Mesenchymal stem cell (in vitro differentiated cells and primary cell): ENCODE data around the gene VGLL4.

Source experiments
- DNase-seq: peaks from one replicate; pipeline ENCODE4 v3.0.0-alpha.2; 2013
- H2AFZ ChIP-seq: one replicate; pipeline ENCODE4 v1.6.1; 2013; ENCODE audit warnings: low read depth, mild to moderate bottlenecking, control low read depth, inconsistent platforms, low read length, moderate library complexity
- H2AK5ac ChIP-seq: 2 replicates; pipeline ENCODE4 v1.6.1; 2013; ENCODE audit warnings: low read length, moderate library complexity, mild to moderate bottlenecking, inconsistent platforms; ENCODE audit not compliant: severe bottlenecking
- H2BK120ac ChIP-seq: one replicate; pipeline ENCODE4 v1.6.1; 2013; ENCODE audit warnings: low read depth, mild to moderate bottlenecking, inconsistent platforms, low read length, moderate library complexity
- H2BK12ac ChIP-seq, 2 experiments: one replicate each; pipeline ENCODE4 v1.6.1; 2013; ENCODE audit warnings: inconsistent platforms in 2 of 2, low read length in 2 of 2, mild to moderate bottlenecking in 2 of 2, moderate library complexity in 2 of 2, control low read depth in 1 of 2
- H2BK15ac ChIP-seq: one replicate; pipeline ENCODE4 v1.6.1; 2013; ENCODE audit warnings: mild to moderate bottlenecking, low read depth, inconsistent platforms; ENCODE audit not compliant: poor library complexity, severe bottlenecking
- H2BK5ac ChIP-seq: 2 replicates; pipeline ENCODE4 v1.6.1; 2013; ENCODE audit warnings: low read depth, mild to moderate bottlenecking, low read length, control low read depth, inconsistent platforms; ENCODE audit not compliant: poor library complexity, severe bottlenecking
- H3K14ac ChIP-seq, 2 experiments: one replicate each; pipeline ENCODE4 v1.6.1; 2013; ENCODE audit warnings: inconsistent platforms in 2 of 2, low read length in 2 of 2, control low read depth in 1 of 2, mild to moderate bottlenecking in 1 of 2, moderate library complexity in 1 of 2
- H3K18ac ChIP-seq, 2 experiments: one replicate each; pipeline ENCODE4 v1.6.1; 2013; ENCODE audit warnings: inconsistent platforms in 2 of 2, low read length in 2 of 2, control low read depth in 1 of 2, low read depth in 1 of 2, mild to moderate bottlenecking in 1 of 2
- H3K23ac ChIP-seq, 2 experiments: one replicate each; pipeline ENCODE4 v1.6.1; 2013; ENCODE audit warnings: inconsistent platforms in 2 of 2, low read length in 2 of 2, mild to moderate bottlenecking in 2 of 2, moderate library complexity in 2 of 2, control low read depth in 1 of 2
- H3K27ac ChIP-seq: 2 replicates; pipeline ENCODE4 v1.5.1; 2013; ENCODE audit warnings: mild to moderate bottlenecking, moderate library complexity, low read length, control low read depth, inconsistent platforms; ENCODE audit not compliant: poor library complexity, severe bottlenecking
- H3K27me3 ChIP-seq, 2 experiments: 2 replicates each; pipeline versions ENCODE4 v1.6.1 to v1.7.0; 2013; ENCODE audit warnings: low read length in 2 of 2, mild to moderate bottlenecking in 2 of 2, moderate library complexity in 2 of 2, control low read depth in 1 of 2, inconsistent platforms in 1 of 2; ENCODE audit not compliant: control insufficient read depth in 1 of 2, insufficient read depth in 1 of 2
- H3K36me3 ChIP-seq, 2 experiments: 2 replicates each; pipeline versions ENCODE4 v1.6.1 to v1.7.0; 2013; ENCODE audit warnings: low read length in 2 of 2, control low read depth in 1 of 2, inconsistent platforms in 1 of 2, low read depth in 1 of 2, mild to moderate bottlenecking in 1 of 2; ENCODE audit not compliant: insufficient read depth in 2 of 2, control insufficient read depth in 1 of 2
- H3K4ac ChIP-seq, 2 experiments: one replicate each; pipeline ENCODE4 v1.6.1; 2013; ENCODE audit warnings: inconsistent platforms in 2 of 2, low read length in 2 of 2, mild to moderate bottlenecking in 2 of 2, moderate library complexity in 2 of 2, control low read depth in 1 of 2, low read depth in 1 of 2
- H3K4me1 ChIP-seq: 2 replicates; pipeline ENCODE4 v1.6.1; 2013; ENCODE audit warnings: low read depth, low read length, control low read depth; ENCODE audit not compliant: control insufficient read depth, insufficient read depth
- H3K4me2 ChIP-seq: 2 replicates; pipeline ENCODE4 v1.6.1; 2013; ENCODE audit warnings: low read length, mild to moderate bottlenecking, inconsistent platforms; ENCODE audit not compliant: poor library complexity, severe bottlenecking
- H3K4me3 ChIP-seq, 2 experiments: 2 replicates each; pipeline versions ENCODE4 v1.5.1 to v1.7.0; 2013; ENCODE audit warnings: low read length in 2 of 2, mild to moderate bottlenecking in 2 of 2, control low read depth in 1 of 2, low read depth in 1 of 2; ENCODE audit not compliant: insufficient read depth in 1 of 2
- H3K79me1 ChIP-seq: replicated peaks from 2 replicates; pipeline ENCODE4 v1.6.1; 2013; ENCODE audit warnings: mild to moderate bottlenecking, control low read depth, low read length, inconsistent platforms; ENCODE audit not compliant: poor library complexity, severe bottlenecking
- H3K9ac ChIP-seq: 2 replicates; pipeline ENCODE4 v1.7.0; 2013; ENCODE audit warnings: mild to moderate bottlenecking, low read length, moderate library complexity
- H3K9me3 ChIP-seq: 2 replicates; pipeline ENCODE4 v1.7.0; 2013; ENCODE audit warnings: mild to moderate bottlenecking, low read length; ENCODE audit not compliant: control insufficient read depth
- H4K8ac ChIP-seq: one replicate; pipeline ENCODE4 v1.6.1; 2013; ENCODE audit warnings: inconsistent platforms, mild to moderate bottlenecking, low read length, moderate library complexity
- H4K91ac ChIP-seq: one replicate; pipeline ENCODE4 v1.6.1; 2013; ENCODE audit warnings: mild to moderate bottlenecking, low read length, inconsistent platforms
- WGBS: methylation state at CpG from one replicate; pipeline ENCODE4 v1.1.7; 2013; ENCODE audit warnings: mixed read lengths; 5-methylcytosine and 5-hydroxymethylcytosine counted together

The VGLL4 gene

DNA sequence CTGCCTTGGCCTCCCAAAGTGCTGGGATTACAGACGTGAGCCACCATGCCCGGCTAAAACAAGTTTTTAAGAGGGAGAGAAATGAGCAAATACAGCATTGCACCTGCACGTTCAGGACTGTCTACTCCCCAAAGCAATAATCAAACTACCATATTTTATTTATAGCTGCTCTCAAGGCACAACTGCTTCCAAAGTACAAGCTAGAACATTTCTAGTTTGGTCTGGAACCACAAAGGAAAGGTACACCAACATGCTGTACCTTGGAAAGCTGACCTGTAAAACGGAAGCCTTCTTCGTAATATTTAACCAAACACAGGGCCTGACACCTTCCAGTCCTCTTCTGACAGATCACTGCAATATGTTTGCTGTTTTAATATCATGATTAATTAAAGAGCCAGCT lies 14.5 kb upstream of the VGLL4 start:
- WGBS: 76% methylated on average over 3 of the region's 5 CpGs
- no peak overlapping the region for H3K4me2 ChIP-seq
- peaks cover 0 to 7% of the 10 kb centered on the region in 2 experiments for H3K36me3 ChIP-seq
- H3K9me3 ChIP-seq: no peaks in the 10 kb centered on the region
- H2BK12ac ChIP-seq: no peak overlapping the region
- peaks cover 44% of the 10 kb centered on the region for H3K79me1 ChIP-seq
- H2BK5ac ChIP-seq: no peak overlapping the region
- H3K4me3 ChIP-seq: no peak overlapping the region
- no peak overlapping the region for H2AK5ac ChIP-seq
- H3K18ac ChIP-seq: no peak overlapping the region
- no peak for DNase-seq
- H2AFZ ChIP-seq: no peak overlapping the region
- no peak overlapping the region for H2BK15ac ChIP-seq
- no peak overlapping the region for H3K4ac ChIP-seq
- no peak overlapping the region for H3K23ac ChIP-seq
- H3K9ac ChIP-seq: no peak overlapping the region
- no peaks in the 10 kb centered on the region for H3K4me1 ChIP-seq
- H4K8ac ChIP-seq: no peak overlapping the region
- H3K14ac ChIP-seq: no peak overlapping the region
- no peak overlapping the region for H3K27ac ChIP-seq
- no peak overlapping the region for H4K91ac ChIP-seq
- H3K27me3 ChIP-seq: no peaks in the 10 kb centered on the region
- no peak overlapping the region for H2BK120ac ChIP-seq

DNA sequence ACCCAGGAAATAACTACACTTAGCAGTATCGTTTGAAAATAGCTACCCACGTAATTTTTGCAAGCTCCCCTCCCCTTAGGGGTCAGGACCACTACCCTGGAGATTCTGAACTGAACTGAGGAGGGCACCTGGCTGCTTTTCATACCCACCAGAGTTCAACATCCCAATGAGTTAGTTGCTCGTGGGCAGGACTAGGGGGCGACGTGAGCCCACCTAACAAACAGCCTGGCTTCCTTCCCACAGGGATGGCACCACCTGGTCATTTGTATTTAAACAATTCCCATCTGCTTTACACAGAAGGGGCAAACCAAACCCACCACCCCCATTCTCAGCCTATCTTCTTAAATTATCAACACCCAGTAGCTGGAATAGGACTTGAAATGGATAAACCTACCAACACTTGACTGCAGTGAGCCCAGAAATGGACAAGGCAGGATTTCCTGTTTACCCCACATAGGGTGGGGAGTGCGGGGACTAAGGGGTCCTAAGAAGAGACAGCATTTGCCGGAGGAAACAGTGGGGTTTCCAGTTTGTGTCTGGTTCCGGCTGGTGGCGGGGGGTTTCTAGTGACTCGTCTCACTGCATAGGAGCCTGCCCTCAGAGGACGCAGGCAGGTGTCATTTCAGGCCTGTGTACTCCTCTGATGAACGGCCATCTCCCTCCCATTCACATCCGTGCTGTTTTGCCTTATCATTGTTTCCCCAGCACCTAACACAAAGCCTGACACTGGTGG lies 11.6 kb upstream of the VGLL4 start:
- peaks cover 0 to 7% of the 10 kb centered on the region in 2 experiments for H3K36me3 ChIP-seq
- no peak overlapping the region for H4K91ac ChIP-seq
- no peak overlapping the region for H3K4me3 ChIP-seq
- no peak overlapping the region for H2BK120ac ChIP-seq
- H2BK15ac ChIP-seq: no peak overlapping the region
- H2AFZ ChIP-seq: no peak overlapping the region
- H2BK12ac ChIP-seq: no peak overlapping the region
- no peak overlapping the region for H3K9ac ChIP-seq
- H2AK5ac ChIP-seq: no peak overlapping the region
- DNase-seq: no peak
- peaks cover 37% of the 10 kb centered on the region for H3K79me1 ChIP-seq
- no peaks in the 10 kb centered on the region for H3K9me3 ChIP-seq
- H3K4ac ChIP-seq: no peak overlapping the region
- H4K8ac ChIP-seq: no peak overlapping the region
- no peak overlapping the region for H3K14ac ChIP-seq
- no peaks in the 10 kb centered on the region for H3K27me3 ChIP-seq
- H3K27ac ChIP-seq: no peak overlapping the region
- H3K18ac ChIP-seq: no peak overlapping the region
- H3K4me1 ChIP-seq: no peaks in the 10 kb centered on the region
- 76% methylated on average over 10 of the region's 13 CpGs for WGBS
- H3K4me2 ChIP-seq: no peak overlapping the region
- no peak overlapping the region for H3K23ac ChIP-seq
- no peak overlapping the region for H2BK5ac ChIP-seq

DNA sequence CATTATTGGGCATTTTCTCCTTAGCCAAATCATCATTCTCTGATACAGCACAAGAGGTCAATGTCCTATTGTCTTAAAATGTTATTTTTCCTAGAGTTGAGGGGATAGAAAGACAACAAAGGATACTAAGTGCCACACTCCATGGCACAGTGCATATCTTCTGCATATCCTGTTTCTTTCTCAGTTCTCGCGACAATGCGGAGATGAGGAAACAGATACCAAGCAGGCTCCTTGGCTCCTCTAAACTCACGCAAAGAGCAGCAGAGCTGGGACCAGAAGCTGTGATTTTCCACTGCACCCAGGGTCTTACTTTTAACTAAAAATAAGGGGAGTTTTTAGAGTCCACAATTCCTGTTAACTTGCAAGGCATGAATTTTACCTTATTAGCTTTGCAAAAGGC lies 10.5 kb upstream of the VGLL4 start:
- Histone ChIP-seq H2BK5ac (no peak overlapping the region), H3K4me2 (no peak overlapping the region), H4K91ac (no peak overlapping the region), H2AFZ (no peak overlapping the region), H3K79me1 (peaks cover 34% of the 10 kb centered on the region), H3K4me1 (no peaks in the 10 kb centered on the region), H2BK12ac (no peak overlapping the region), H3K14ac (no peak overlapping the region), H3K9ac (no peak overlapping the region), H3K27ac (no peak overlapping the region), H3K9me3 (no peaks in the 10 kb centered on the region), H2AK5ac (no peak overlapping the region), H2BK120ac (no peak overlapping the region), H3K4me3 (no peak overlapping the region), H4K8ac (no peak overlapping the region), H3K36me3 (peaks cover 0 to 7% of the 10 kb centered on the region in 2 experiments), H3K27me3 (no peaks in the 10 kb centered on the region), H3K18ac (no peak overlapping the region), H3K23ac (no peak overlapping the region), H3K4ac (no peak overlapping the region), H2BK15ac (no peak overlapping the region)
- 80% methylated on average over 4 of the region's 4 CpGs for WGBS
- no peak for DNase-seq

DNA sequence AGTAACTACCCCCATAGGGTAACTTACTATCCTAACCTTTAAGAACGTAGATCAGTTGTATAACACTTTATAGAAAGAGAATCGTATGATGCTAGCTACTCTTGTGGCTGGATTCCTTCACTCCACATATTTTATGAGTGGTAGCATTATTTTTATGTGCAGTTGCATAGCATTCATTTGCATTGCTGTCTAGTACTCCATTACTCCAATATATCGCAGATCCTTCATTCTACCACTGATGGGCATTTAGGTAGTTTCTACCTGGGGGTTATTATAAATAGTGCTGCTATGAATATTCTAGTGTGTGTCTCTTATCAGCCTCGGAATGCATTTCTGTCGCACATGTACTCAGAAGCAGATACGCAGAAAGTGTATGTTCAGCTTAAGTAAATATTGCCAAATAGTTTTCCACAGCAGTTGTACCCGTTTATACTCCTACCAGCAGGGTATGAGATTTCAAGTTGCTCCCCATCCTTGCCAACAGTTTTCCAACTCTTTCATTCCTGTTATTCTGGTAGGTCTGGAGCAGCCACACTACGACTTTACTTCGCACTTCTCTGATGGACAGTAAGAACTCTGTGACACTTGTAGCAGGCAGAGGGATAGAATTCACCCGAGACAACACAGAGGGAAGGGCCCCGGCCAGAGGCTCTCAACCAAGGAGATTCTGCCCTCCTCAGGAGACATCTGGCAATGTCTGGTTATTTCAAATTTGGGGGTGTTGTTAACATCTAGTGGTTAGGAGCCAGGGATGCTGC lies 9.8 kb upstream of the VGLL4 start:
- Histone ChIP-seq H3K9me3 (no peaks in the 10 kb centered on the region), H3K79me1 (peaks cover 31% of the 10 kb centered on the region), H2BK12ac (peak overlapping the region in 1 of 2 experiments; percentile 42), H2AFZ (no peak overlapping the region), H3K23ac (no peak overlapping the region), H3K14ac (no peak overlapping the region), H2BK15ac (no peak overlapping the region), H3K4me3 (no peak overlapping the region), H3K18ac (no peak overlapping the region), H3K4ac (no peak overlapping the region), H3K27me3 (no peaks in the 10 kb centered on the region), H2AK5ac (no peak overlapping the region), H3K4me1 (no peaks in the 10 kb centered on the region), H3K27ac (no peak overlapping the region), H2BK120ac (no peak overlapping the region), H2BK5ac (no peak overlapping the region), H4K91ac (no peak overlapping the region), H4K8ac (no peak overlapping the region), H3K36me3 (peaks cover 0 to 7% of the 10 kb centered on the region in 2 experiments), H3K9ac (no peak overlapping the region), H3K4me2 (no peak overlapping the region)
- DNase-seq: no peak
- WGBS: 85% methylated on average over 8 of the region's 11 CpGs
